T-cell (primary cell): ENCODE results near the gene GNE. TPM values are rescaled to one million over a fixed set of nuclear protein-coding genes. Genes with fewer than 3 reads are reported as not detected.

ENCODE experiments used
- ATAC-seq, 4 experiments: fragments of 200-7000 bp in 3 of 4; fragments of 150-1000 bp in 1 of 4; cut with Tn5 transposase; replicated peaks in 1 of 4; 1 replicate in 3 of 4; 2 replicates in 1 of 4; pipeline ENCODE4 v1.10.0; 2021; ENCODE audit warnings: moderate library complexity in 3 of 4, mild to moderate bottlenecking in 2 of 4, moderate number of reproducible peaks in 1 of 4
- CTCF ChIA-PET, 2 donors: fragments of 300-600 bp; sonication (Branson Sonifier 250); formaldehyde crosslinking; loops; one replicate each; lab custom pipeline; 2022; ENCODE audit warnings: antibody characterized with exemption in 2 of 2; lab: Charles Lee
- POLR2A ChIA-PET, 2 donors: fragments of 300-600 bp; sonication (Branson Sonifier 250); formaldehyde crosslinking; loops; one replicate each; lab custom pipeline; 2022; ENCODE audit warnings: antibody characterized with exemption in 2 of 2; lab: Charles Lee
- DNase-seq, 35 experiments: peaks; one replicate each; pipeline versions ENCODE4 v3.0.0 to v3.0.0-alpha.2; 2013 to 2023
- H3K27ac ChIP-seq: one replicate; pipeline ENCODE4 v1.5.1; 2013; ENCODE audit warnings: low read length
- H3K27me3 ChIP-seq, 2 experiments: replicated peaks in 1 of 2; 1 replicate in 1 of 2; 2 replicates in 1 of 2; pipeline versions ENCODE4 v1.6.1 to v1.7.0; 2013; ENCODE audit warnings: low read length in 1 of 2, mixed read lengths in 1 of 2; ENCODE audit not compliant: control insufficient read depth in 2 of 2, insufficient read depth in 2 of 2; ENCODE audit errors: extremely low read depth in 1 of 2
- H3K36me3 ChIP-seq, 2 donors: 1 replicate in 1 of 2; 2 replicates in 1 of 2; pipeline versions ENCODE4 v1.6.1 to v1.7.0; 2013; ENCODE audit warnings: low read length in 1 of 2; ENCODE audit not compliant: control insufficient read depth in 2 of 2, insufficient read depth in 1 of 2; ENCODE audit errors: extremely low read depth in 1 of 2
- H3K4me1 ChIP-seq, 2 experiments: 1 replicate in 1 of 2; 2 replicates in 1 of 2; pipeline versions ENCODE4 v1.6.1 to v1.7.0; 2013; ENCODE audit warnings: low read length in 2 of 2, mixed read lengths in 1 of 2; ENCODE audit not compliant: insufficient read depth in 2 of 2, control insufficient read depth in 1 of 2; ENCODE audit errors: extremely low read depth in 1 of 2
- H3K4me3 ChIP-seq, 2 donors: 1 replicate in 1 of 2; 2 replicates in 1 of 2; pipeline versions ENCODE4 v1.5.1 to v1.7.0; 2013; ENCODE audit warnings: mild to moderate bottlenecking in 2 of 2, low read length in 1 of 2, moderate library complexity in 1 of 2; ENCODE audit not compliant: control insufficient read depth in 1 of 2; ENCODE audit errors: extremely low read depth in 1 of 2
- H3K9me3 ChIP-seq: 2 replicates; pipeline ENCODE4 v1.7.0; 2013
- H3K27ac Mint-ChIP-seq, 2 donors: one replicate each; pipeline ENCODE4 v1.8.0; 2020 to 2021; ENCODE audit warnings: mild to moderate bottlenecking in 2 of 2, mixed read lengths in 2 of 2
- H3K27me3 Mint-ChIP-seq, 2 donors: one replicate each; pipeline ENCODE4 v1.8.0; 2021 to 2022; ENCODE audit warnings: mixed read lengths in 2 of 2
- H3K36me3 Mint-ChIP-seq: one replicate; pipeline ENCODE4 v1.8.0; 2021; ENCODE audit warnings: mixed read lengths
- H3K4me1 Mint-ChIP-seq, 3 donors: one replicate each; pipeline ENCODE4 v1.8.0; 2020 to 2022; ENCODE audit warnings: mixed read lengths in 3 of 3, mild to moderate bottlenecking in 1 of 3
- H3K4me3 Mint-ChIP-seq, 3 donors: one replicate each; pipeline ENCODE4 v1.8.0; 2020 to 2022; ENCODE audit warnings: mild to moderate bottlenecking in 3 of 3, mixed read lengths in 3 of 3, moderate library complexity in 3 of 3
- H3K9me3 Mint-ChIP-seq, 3 donors: one replicate each; pipeline ENCODE4 v1.8.0; 2020 to 2022; ENCODE audit warnings: mixed read lengths in 3 of 3
- WGBS: methylation state at CpG from one replicate; pipeline ENCODE4 v1.1.5; 2013; ENCODE audit warnings: missing lambda C conversion rate; ENCODE audit not compliant: insufficient coverage; 5-methylcytosine and 5-hydroxymethylcytosine counted together
- total RNA-seq, 35 experiments: library from RNA in 6 of 35; stranded (reverse) in 6 of 35; fragments of 120-200 nt in 1 of 35; gene quantifications; one replicate each; pipeline versions ENCODE4 v1.2.1 to v1.2.4 and lab custom pipeline; 2013 to 2026

The GNE gene
- total RNA-seq, 5 donors from 2014 or later (not counting 1 experiment from before 2014, with no cell fraction given) = 12.3 to 17.0 (median 14.9) TPM

GRCh38 chr9:36211510-36211909 lies 46.7 kb downstream of the GNE start:
- H3K9me3 Mint-ChIP-seq = no peaks in the 10 kb centered on the region
- H3K4me3 Mint-ChIP-seq = no peak overlapping the region
- 94% methylated on average over 5 of the region's 7 CpGs for WGBS
- ATAC-seq = no peak
- ChIA-PET CTCF (interaction anchor here in 1 of 2 donors (0.7 kb wide), 1 partner anchor 23 kb away, joined by 3 read pairs; no protein-coding TSS in a partner anchor), POLR2A (interaction anchor here in 1 of 2 donors (0.6 kb wide), 1 partner anchor 46 kb away, joined by 5 read pairs; no protein-coding TSS in a partner anchor)
- H3K36me3 Mint-ChIP-seq = peaks cover 50% of the 10 kb centered on the region
- no peak overlapping the region for H3K27ac Mint-ChIP-seq
- Histone ChIP-seq H3K9me3 (no peaks in the 10 kb centered on the region), H3K4me1 (peaks cover 5 to 8% of the 10 kb centered on the region in 2 experiments), H3K27ac (no peak overlapping the region), H3K36me3 (peaks cover 26 to 73% of the 10 kb centered on the region in 2 donors), H3K4me3 (no peak overlapping the region), H3K27me3 (no peaks in the 10 kb centered on the region)
- H3K27me3 Mint-ChIP-seq = no peaks in the 10 kb centered on the region
- DNase-seq = no peak
- peaks cover 50 to 68% (median 63%) of the 10 kb centered on the region in 3 donors for H3K4me1 Mint-ChIP-seq

GRCh38 chr9:36210722-36211121 lies 47.5 kb downstream of the GNE start:
- peaks cover 43 to 69% (median 64%) of the 10 kb centered on the region in 3 donors for H3K4me1 Mint-ChIP-seq
- ATAC-seq = no peak
- no peak overlapping the region for H3K4me3 ChIP-seq
- no peak for DNase-seq
- peak overlapping the region in 1 of 2 donors; percentile 27 for H3K27ac Mint-ChIP-seq
- no peaks in the 10 kb centered on the region for H3K9me3 Mint-ChIP-seq
- H3K36me3 ChIP-seq = peaks cover 24 to 77% of the 10 kb centered on the region in 2 donors
- CTCF ChIA-PET = interaction anchor here in 1 of 2 donors (1.0 kb wide), 2 partner anchors 20 to 118 kb away, joined by 4 read pairs; partner anchors contain the start of gene CLTA
- no peaks in the 10 kb centered on the region for H3K27me3 Mint-ChIP-seq
- no peaks in the 10 kb centered on the region for H3K27me3 ChIP-seq
- H3K4me1 ChIP-seq = peaks cover 3 to 8% of the 10 kb centered on the region in 2 experiments
- H3K9me3 ChIP-seq = no peaks in the 10 kb centered on the region
- no peak overlapping the region for H3K27ac ChIP-seq
- H3K4me3 Mint-ChIP-seq = no peak overlapping the region
- peaks cover 50% of the 10 kb centered on the region for H3K36me3 Mint-ChIP-seq
- 88% methylated on average over 4 of the region's 8 CpGs for WGBS
- POLR2A ChIA-PET = no interaction called here

- no peak overlapping the region for H3K4me3 Mint-ChIP-seq
- peak overlapping the region; percentile 78 to 86 for H3K27ac Mint-ChIP-seq
- H3K4me3 ChIP-seq = no peak overlapping the region
- peaks cover 65% of the 10 kb centered on the region for H3K36me3 Mint-ChIP-seq
- no peaks in the 10 kb centered on the region for H3K9me3 Mint-ChIP-seq
- POLR2A ChIA-PET = no interaction called here
- ATAC-seq (no peak), DNase-seq (no peak)
- H3K27me3 ChIP-seq = no peaks in the 10 kb centered on the region
- H3K9me3 ChIP-seq = no peaks in the 10 kb centered on the region
- 99% methylated on average over 5 of the region's 10 CpGs for WGBS
- H3K4me1 Mint-ChIP-seq = peaks cover 41 to 68% (median 56%) of the 10 kb centered on the region in 3 donors
- no peaks in the 10 kb centered on the region for H3K27me3 Mint-ChIP-seq
- peaks cover 0 to 8% of the 10 kb centered on the region in 2 experiments for H3K4me1 ChIP-seq
- H3K27ac ChIP-seq = no peak overlapping the region
- peaks cover 24 to 88% of the 10 kb centered on the region in 2 donors for H3K36me3 ChIP-seq
- CTCF ChIA-PET = no interaction called here
Measured at GRCh38 chr9:36208521-36209253, 49.6 kb downstream of the GNE start.

- H3K4me3 Mint-ChIP-seq = no peak overlapping the region
- H3K9me3 Mint-ChIP-seq = no peaks in the 10 kb centered on the region
- no peaks in the 10 kb centered on the region for H3K27me3 ChIP-seq
- H3K4me3 ChIP-seq = no peak overlapping the region
- peaks cover 18 to 92% of the 10 kb centered on the region in 2 donors for H3K36me3 ChIP-seq
- H3K27ac Mint-ChIP-seq = peak overlapping the region; percentile 78 to 86
- H3K4me1 Mint-ChIP-seq = peaks cover 41 to 68% (median 52%) of the 10 kb centered on the region in 3 donors
- peaks cover 69% of the 10 kb centered on the region for H3K36me3 Mint-ChIP-seq
- no peaks in the 10 kb centered on the region for H3K9me3 ChIP-seq
- CTCF ChIA-PET = interaction anchor here in 1 of 2 donors (1.2 kb wide), 1 partner anchor 16 kb away, joined by 3 read pairs; the partner anchor contains the start of gene CLTA
- DNase-seq = no peak
- no peak overlapping the region for H3K27ac ChIP-seq
- H3K4me1 ChIP-seq = peaks cover 0 to 8% of the 10 kb centered on the region in 2 experiments
- no peak for ATAC-seq
- POLR2A ChIA-PET = no interaction called here
- WGBS = no CpG with 5 or more reads among the region's 1 CpG
- H3K27me3 Mint-ChIP-seq = no peaks in the 10 kb centered on the region
Measured at GRCh38 chr9:36207546-36208012, 50.7 kb downstream of the GNE start.

- Histone ChIP-seq H3K4me1 (peaks cover 0 to 8% of the 10 kb centered on the region in 2 experiments), H3K27ac (no peak overlapping the region), H3K36me3 (peaks cover 18 to 93% of the 10 kb centered on the region in 2 donors), H3K27me3 (no peaks in the 10 kb centered on the region), H3K9me3 (no peaks in the 10 kb centered on the region), H3K4me3 (no peak overlapping the region)
- H3K4me1 Mint-ChIP-seq = peaks cover 41 to 66% (median 55%) of the 10 kb centered on the region in 3 donors
- H3K36me3 Mint-ChIP-seq = peaks cover 74% of the 10 kb centered on the region
- ATAC-seq = no peak
- ChIA-PET CTCF (interaction anchor here in 1 of 2 donors (1.2 kb wide), 1 partner anchor 16 kb away, joined by 3 read pairs; the partner anchor contains the start of gene CLTA), POLR2A (no interaction called here)
- WGBS = no CpG with 5 or more reads among the region's 4 CpGs
- H3K27me3 Mint-ChIP-seq = no peaks in the 10 kb centered on the region
- DNase-seq = no peak
- no peak overlapping the region for H3K4me3 Mint-ChIP-seq
- H3K9me3 Mint-ChIP-seq = no peaks in the 10 kb centered on the region
- peak overlapping the region; percentile 40 to 86 for H3K27ac Mint-ChIP-seq
Measured at GRCh38 chr9:36207016-36207415, 51.2 kb downstream of the GNE start.

- no peaks in the 10 kb centered on the region for H3K9me3 ChIP-seq
- ChIA-PET CTCF (no interaction called here), POLR2A (no interaction called here)
- DNase-seq (no peak), ATAC-seq (no peak)
- no peaks in the 10 kb centered on the region for H3K27me3 Mint-ChIP-seq
- WGBS = 100% methylated on average over 9 of the region's 11 CpGs
- peaks cover 65% of the 10 kb centered on the region for H3K36me3 Mint-ChIP-seq
- H3K27ac Mint-ChIP-seq = no peak overlapping the region
- no peak overlapping the region for H3K4me3 ChIP-seq
- peaks cover 0 to 8% of the 10 kb centered on the region in 2 experiments for H3K4me1 ChIP-seq
- H3K4me3 Mint-ChIP-seq = no peak overlapping the region
- peaks cover 25 to 49% (median 47%) of the 10 kb centered on the region in 3 donors for H3K4me1 Mint-ChIP-seq
- H3K27ac ChIP-seq = no peak overlapping the region
- H3K36me3 ChIP-seq = peaks cover 18 to 94% of the 10 kb centered on the region in 2 donors
- no peaks in the 10 kb centered on the region for H3K9me3 Mint-ChIP-seq
- H3K27me3 ChIP-seq = no peaks in the 10 kb centered on the region
Measured at GRCh38 chr9:36204906-36205547, 53.2 kb downstream of the GNE start.
